Measurements from ENCODE around the gene CFD. TPM values are rescaled to one million over a fixed set of nuclear protein-coding genes. Genes with fewer than 3 reads are reported as not detected.

CFD gene
- total RNA-seq, 1 experiment from 2014 or later = 2.3 TPM

DNA sequence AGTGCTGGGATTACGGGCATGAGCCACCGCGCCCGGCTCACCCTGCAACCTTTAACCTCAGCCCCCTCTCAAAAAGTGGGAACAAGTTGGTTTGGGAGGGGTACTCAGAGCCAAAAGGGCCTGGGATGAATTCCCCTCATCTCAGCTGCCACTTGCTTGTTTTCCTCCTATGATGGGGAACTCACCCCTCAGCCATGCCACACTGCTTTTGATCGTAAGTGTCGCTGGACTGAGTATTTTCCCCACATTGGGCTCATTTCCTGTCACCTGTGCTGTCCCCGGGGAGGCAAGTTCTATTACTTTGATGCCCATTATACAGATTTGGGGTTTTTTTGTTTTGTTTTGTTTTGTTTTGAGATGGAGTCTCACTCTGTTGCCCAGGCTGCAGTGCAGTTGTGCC lies 47.0 kb downstream of the CFD start:
- DNase-seq (ENCODE audit: low spot score) = no peak

DNA sequence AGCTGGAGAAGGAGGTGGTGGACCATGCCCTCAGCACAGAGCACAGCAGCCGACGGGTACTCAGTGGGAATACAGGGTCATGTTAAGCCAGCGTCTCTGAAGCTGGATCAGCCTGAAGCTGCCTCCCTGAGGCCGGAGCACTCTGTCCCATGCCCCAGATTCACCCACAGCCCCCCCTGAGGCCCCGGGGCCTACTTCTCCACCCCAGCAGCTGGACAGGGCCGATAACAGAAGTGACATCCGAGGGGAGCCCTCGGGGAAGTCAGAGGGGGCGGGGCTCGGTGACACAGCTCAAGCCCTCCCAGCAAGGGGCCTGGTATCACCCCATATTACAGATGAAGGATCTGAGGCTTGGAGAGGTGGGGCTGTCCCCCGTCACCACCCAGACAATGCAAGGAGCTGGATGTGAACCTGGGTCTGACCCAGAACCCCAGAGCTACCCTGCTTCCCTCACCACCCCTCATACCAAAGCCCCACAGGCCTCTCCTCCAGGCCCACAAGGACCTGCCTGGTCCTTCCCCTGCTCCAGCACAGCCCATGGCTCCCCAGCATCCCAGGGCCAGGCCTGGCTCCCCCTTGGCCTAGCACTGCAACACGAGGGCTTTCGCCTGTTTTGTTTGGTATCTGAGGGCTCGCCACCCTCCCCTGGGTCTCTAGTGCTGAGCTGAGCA lies 47.9 kb downstream of the CFD start:
- DNase-seq (ENCODE audit: low spot score) = no peak

DNA sequence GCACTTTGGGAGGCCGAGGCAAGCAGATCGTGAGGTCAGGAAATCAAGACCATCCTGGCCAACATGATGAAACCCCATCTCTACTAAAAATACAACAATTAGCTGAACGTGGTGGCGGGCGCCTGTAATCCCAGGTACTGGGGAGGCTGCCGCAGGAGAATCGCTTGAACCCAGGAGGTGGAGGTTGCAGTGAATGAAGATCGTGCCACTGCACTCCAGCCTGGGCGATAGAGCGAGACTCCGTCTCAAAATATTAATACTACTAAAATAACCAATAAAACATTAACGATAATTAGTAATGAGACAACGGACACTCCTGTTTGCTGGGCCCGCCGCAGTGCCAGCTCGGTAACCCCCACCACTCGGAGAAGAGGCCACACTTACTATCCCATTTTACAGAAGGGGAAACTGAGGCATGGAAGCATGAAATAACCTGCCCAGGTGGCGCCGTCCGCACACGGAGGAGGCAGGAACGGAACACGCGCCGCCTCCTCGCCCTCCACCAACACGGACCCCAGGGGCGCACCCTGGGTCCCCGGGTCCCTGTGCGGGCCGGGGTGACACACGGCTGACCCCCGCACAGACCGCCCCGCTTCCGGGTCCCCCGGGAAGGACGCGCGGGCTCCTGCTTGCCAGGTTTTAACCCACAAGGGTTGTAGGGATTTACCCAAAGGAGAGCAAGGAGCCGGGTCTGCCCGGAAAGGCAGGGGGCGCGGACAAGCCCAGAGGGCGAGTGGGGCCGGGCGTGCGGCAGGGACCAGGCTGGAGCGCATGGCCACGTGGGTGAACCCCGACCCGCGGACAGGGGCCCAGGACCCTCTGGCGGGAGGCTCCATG lies 52.0 kb downstream of the CFD start:
- no peak for DNase-seq (ENCODE audit: low spot score)

DNA sequence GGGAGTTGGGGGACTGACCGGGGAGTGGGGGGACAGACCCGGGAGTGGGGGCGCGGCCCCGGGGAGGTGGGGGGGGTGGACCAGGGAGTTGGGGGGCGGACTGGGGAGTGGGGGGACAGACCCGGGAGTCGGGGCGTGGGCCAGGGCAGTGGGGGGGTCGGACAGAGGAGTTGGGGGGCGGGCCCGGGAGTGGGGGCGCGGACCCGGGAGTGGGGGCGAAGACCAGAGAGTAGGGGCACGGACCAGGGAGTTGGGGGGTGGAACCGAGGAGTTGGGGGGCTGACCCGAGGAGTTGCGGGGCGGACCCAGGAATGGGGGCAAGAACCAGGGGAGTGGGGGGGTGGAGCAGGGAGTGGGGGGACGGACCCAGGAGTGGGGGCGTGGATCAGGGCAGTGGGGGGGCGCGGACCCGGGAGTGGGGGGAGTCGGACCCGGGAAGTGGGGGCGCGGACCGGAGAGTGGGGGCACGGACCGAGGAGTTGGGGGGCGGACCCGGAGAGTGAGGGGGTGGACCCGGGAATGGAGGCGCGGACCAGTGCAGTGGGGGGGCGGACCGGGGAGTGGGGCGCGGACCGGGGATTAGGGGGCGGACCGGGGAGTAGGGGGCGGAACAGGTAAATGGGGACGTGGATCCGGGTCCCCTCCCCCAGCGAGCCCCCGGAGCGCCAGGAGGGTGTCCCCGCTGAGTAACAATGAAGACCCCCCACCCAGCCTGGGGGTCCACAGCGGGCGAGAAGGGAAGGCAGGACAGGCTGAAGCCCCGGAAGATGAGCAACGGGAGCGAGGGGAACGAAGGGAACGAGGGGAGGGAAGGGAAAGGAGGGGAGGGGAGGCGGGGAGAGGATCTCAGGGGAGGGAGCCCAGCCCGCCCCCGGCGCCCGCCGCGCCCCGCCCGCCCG lies 53.0 kb downstream of the CFD start:
- no peak for DNase-seq (ENCODE audit: low spot score)

Other genes starting within 250 kb of the CFD start
- 19.9 and 21.5 TPM in 2 replicates for gene POLRMT, start 226.1 kb upstream of the CFD start, total RNA-seq (2014; rRNA removed; shearing (Covaris generic))
- gene FGF22, start 219.8 kb upstream of the CFD start, total RNA-seq (2014; rRNA removed; shearing (Covaris generic)) = not detected in 2 replicates
- gene RNF126, start 196.4 kb upstream of the CFD start, total RNA-seq (2014; rRNA removed; shearing (Covaris generic)) = 23.8 and 27.4 TPM in 2 replicates
- 35.6 and 45.6 TPM in 2 replicates for gene FSTL3, start 183.3 kb upstream of the CFD start, total RNA-seq (2014; rRNA removed; shearing (Covaris generic))
- gene PRSS57, start 164.2 kb upstream of the CFD start, total RNA-seq (2014; rRNA removed; shearing (Covaris generic)) = not detected in 2 replicates
- 3.7 and 5.8 TPM in 2 replicates for gene PALM, start 150.7 kb upstream of the CFD start, total RNA-seq (2014; rRNA removed; shearing (Covaris generic))
- gene MISP, start 108.6 kb upstream of the CFD start, total RNA-seq (2014; rRNA removed; shearing (Covaris generic)) = not detected in 2 replicates
- 131 and 138 TPM in 2 replicates for gene PTBP1, start 62.2 kb upstream of the CFD start, total RNA-seq (2014; rRNA removed; shearing (Covaris generic))
- gene PLPPR3, start 37.7 kb upstream of the CFD start, total RNA-seq (2014; rRNA removed; shearing (Covaris generic)) = 0.14 TPM in 1 of 2 replicates, not detected in the other
- not detected in 2 replicates for gene AZU1, start 31.8 kb upstream of the CFD start, total RNA-seq (2014; rRNA removed; shearing (Covaris generic))
- gene PRTN3, start 18.7 kb upstream of the CFD start, total RNA-seq (2014; rRNA removed; shearing (Covaris generic)) = 0.72 TPM in 1 of 2 replicates, not detected in the other
- not detected in 2 replicates for gene ELANE, start 7.4 kb upstream of the CFD start, total RNA-seq (2014; rRNA removed; shearing (Covaris generic))
- gene MED16, start 33.5 kb downstream of the CFD start, total RNA-seq (2014; rRNA removed; shearing (Covaris generic)) = 16.6 and 27.4 TPM in 2 replicates
- not detected in 2 replicates for gene RNU6-9, start 33.8 kb downstream of the CFD start, total RNA-seq (2014; rRNA removed; shearing (Covaris generic))
- gene R3HDM4, start 53.6 kb downstream of the CFD start, total RNA-seq (2014; rRNA removed; shearing (Covaris generic)) = 20.3 and 26.8 TPM in 2 replicates
- gene KISS1R, start 57.7 kb downstream of the CFD start, total RNA-seq (2014; rRNA removed; shearing (Covaris generic)) = not detected in 2 replicates
- gene ARID3A, start 66.4 kb downstream of the CFD start, total RNA-seq (2014; rRNA removed; shearing (Covaris generic)) = 2.3 and 9.0 TPM in 2 replicates
- gene WDR18, start 124.7 kb downstream of the CFD start, total RNA-seq (2014; rRNA removed; shearing (Covaris generic)) = 61.9 and 77.2 TPM in 2 replicates
- 0.23 TPM in 1 of 2 replicates, not detected in the other for gene GRIN3B, start 140.8 kb downstream of the CFD start, total RNA-seq (2014; rRNA removed; shearing (Covaris generic))
- 57.0 and 72.5 TPM in 2 replicates for gene TMEM259, start 161.5 kb downstream of the CFD start, total RNA-seq (2014; rRNA removed; shearing (Covaris generic))
- not detected in 2 replicates for gene RNU6-2, start 161.9 kb downstream of the CFD start, total RNA-seq (2014; rRNA removed; shearing (Covaris generic))
- gene CNN2, start 166.9 kb downstream of the CFD start, total RNA-seq (2014; rRNA removed; shearing (Covaris generic)) = 111 and 123 TPM in 2 replicates
- gene ABCA7, start 180.4 kb downstream of the CFD start, total RNA-seq (2014; rRNA removed; shearing (Covaris generic)) = 2.9 and 3.6 TPM in 2 replicates
- 2.4 and 3.2 TPM in 2 replicates for gene ARHGAP45, start 207.5 kb downstream of the CFD start, total RNA-seq (2014; rRNA removed; shearing (Covaris generic))
- 237 and 244 TPM in 2 replicates for gene POLR2E, start 235.7 kb downstream of the CFD start, total RNA-seq (2014; rRNA removed; shearing (Covaris generic))
- 470 and 493 TPM in 2 replicates for gene GPX4, start 244.3 kb downstream of the CFD start, total RNA-seq (2014; rRNA removed; shearing (Covaris generic))